Testis (tissue), 3 donors: Measurements from ENCODE around the gene POU6F2. TPM values are rescaled to one million over a fixed set of nuclear protein-coding genes. Genes with fewer than 3 reads are reported as not detected.

Experiments
- DNase-seq: peaks from one replicate; pipeline ENCODE4 v3.0.0-alpha.2; 2019
- H3K27ac ChIP-seq, 2 donors: fragments of 200-600 bp; sonication (generic); one replicate each; pipeline ENCODE4 v1.5.1; 2019
- H3K27me3 ChIP-seq: fragments of 200-600 bp; sonication (generic); one replicate; pipeline ENCODE4 v1.5.1; 2019
- H3K36me3 ChIP-seq: fragments of 200-600 bp; sonication (generic); one replicate; pipeline ENCODE4 v1.5.1; 2017; ENCODE audit warnings: low read depth; ENCODE audit errors: missing control alignments
- H3K4me1 ChIP-seq: fragments of 200-600 bp; sonication (generic); one replicate; pipeline ENCODE4 v1.5.1; 2019
- H3K4me3 ChIP-seq, 2 donors: fragments of 200-600 bp; sonication (generic); one replicate each; pipeline ENCODE4 v1.5.1; 2017 to 2019
- H3K9me3 ChIP-seq: fragments of 200-600 bp; sonication (generic); one replicate; pipeline ENCODE4 v1.5.1; 2017
- POLR2A ChIP-seq: fragments of 450-650 bp; IDR thresholded peaks from one replicate; pipeline ENCODE4 v1.6.1; 2017; ENCODE audit warnings: antibody characterized with exemption, mild to moderate bottlenecking, moderate library complexity
- WGBS, 2 donors: methylation state at CpG; one replicate each; pipeline ENCODE4 v1.1.5; 2018; 5-methylcytosine and 5-hydroxymethylcytosine counted together
- intact Hi-C: fragments of 100-400 bp; cut with DNase I; formaldehyde crosslinking; loops from one replicate; pipeline ENCODE4 v1.15.1; 2023; ENCODE audit warnings: low total_unique reads
- polyA plus RNA-seq: library from polyadenylated mRNA; stranded (reverse); fragments of 350-450 nt; fragmentation: Illumina TruSeq; extraction: RNeasy Lipid Tissue Mini Kit (QIAGEN cat#74804); gene quantifications from one replicate; pipeline ENCODE4 v1.2.3, GENCODE V29; 2014; ENCODE audit warnings: low read depth, low replicate concordance; ENCODE audit not compliant: insufficient read depth
- small RNA-seq, 2 donors: library from RNA; depleted of rRNA; stranded (forward); fragments of <200 nt; gene quantifications; one replicate each; pipeline ENCODE3, GENCODE V24; 2016
- total RNA-seq, 2 donors: library from RNA; depleted of rRNA; stranded (reverse); fragments of >200 nt; gene quantifications; one replicate each; pipeline ENCODE4 v1.2.3, GENCODE V29; 2016
- TF ChIP-seq, protein P1 (sequence below), 3 experiments: fragments of 450-650 bp in 2 of 3; fragments of 200-600 bp in 1 of 3; sonication (generic) in 1 of 3; IDR thresholded peaks; one replicate each; pipeline ENCODE4 v1.5.1; 2016 to 2019; ENCODE audit warnings: antibody characterized with exemption in 3 of 3, mild to moderate bottlenecking in 2 of 3, moderate library complexity in 1 of 3

Gene POU6F2
- total and polyA plus RNA-seq, 3 donors from 2014 or later: 1.3 to 3.4 (median 1.7) TPM

DNA sequence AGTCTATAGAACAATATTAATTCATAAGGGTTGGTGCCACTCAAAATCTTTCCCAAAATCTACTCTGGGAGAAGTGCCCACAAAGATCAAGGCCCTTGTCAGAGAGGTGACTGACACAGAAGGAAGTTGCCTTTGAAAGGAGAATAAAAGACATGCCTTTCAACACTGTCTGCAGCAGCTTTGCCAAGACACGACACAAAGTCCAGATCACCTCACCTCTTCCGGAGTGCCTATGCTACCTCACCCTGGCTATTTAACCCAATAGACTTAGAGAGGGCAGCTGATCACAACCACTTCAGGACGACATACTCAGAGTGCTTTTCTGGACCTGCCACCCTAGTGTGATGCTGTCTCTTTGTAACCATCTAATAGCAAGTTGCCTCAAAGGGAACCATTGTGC, 539.5 kb downstream of the POU6F2 start:
- intact Hi-C loops: no loop called here
- WGBS, 2 donors: 75 to 79% methylated on average over 3 of the region's 3 CpGs

More for the DNA sequence above, 539.5 kb downstream of the POU6F2 start:
- DNase-seq: no peak
- Histone ChIP-seq H3K4me1 (no peaks in the 10 kb centered on the region), H3K27me3 (no peaks in the 10 kb centered on the region), H3K36me3 (no peaks in the 10 kb centered on the region), H3K27ac (no peak overlapping the region), H3K9me3 (no peaks in the 10 kb centered on the region), H3K4me3 (no peak overlapping the region)
- TF ChIP-seq, protein P1, sequence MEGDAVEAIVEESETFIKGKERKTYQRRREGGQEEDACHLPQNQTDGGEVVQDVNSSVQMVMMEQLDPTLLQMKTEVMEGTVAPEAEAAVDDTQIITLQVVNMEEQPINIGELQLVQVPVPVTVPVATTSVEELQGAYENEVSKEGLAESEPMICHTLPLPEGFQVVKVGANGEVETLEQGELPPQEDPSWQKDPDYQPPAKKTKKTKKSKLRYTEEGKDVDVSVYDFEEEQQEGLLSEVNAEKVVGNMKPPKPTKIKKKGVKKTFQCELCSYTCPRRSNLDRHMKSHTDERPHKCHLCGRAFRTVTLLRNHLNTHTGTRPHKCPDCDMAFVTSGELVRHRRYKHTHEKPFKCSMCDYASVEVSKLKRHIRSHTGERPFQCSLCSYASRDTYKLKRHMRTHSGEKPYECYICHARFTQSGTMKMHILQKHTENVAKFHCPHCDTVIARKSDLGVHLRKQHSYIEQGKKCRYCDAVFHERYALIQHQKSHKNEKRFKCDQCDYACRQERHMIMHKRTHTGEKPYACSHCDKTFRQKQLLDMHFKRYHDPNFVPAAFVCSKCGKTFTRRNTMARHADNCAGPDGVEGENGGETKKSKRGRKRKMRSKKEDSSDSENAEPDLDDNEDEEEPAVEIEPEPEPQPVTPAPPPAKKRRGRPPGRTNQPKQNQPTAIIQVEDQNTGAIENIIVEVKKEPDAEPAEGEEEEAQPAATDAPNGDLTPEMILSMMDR (IDR thresholded peaks at IDR 0.05): no peak
- no peak for TF ChIP-seq POLR2A

Small RNA genes within 50 kb of the gene (small RNA-seq; reads per million reads assigned to genes)
- gene SNORA20B: 0.73 to 1.1 reads per million in 2 donors

Other genes with a start within 250 kb of the POU6F2 start
- gene VPS41, start 68.7 kb upstream of the POU6F2 start, total RNA-seq: 10 to 100 TPM; 52.7 to 59.1 TPM
- 28.8 TPM for gene VPS41, start 68.7 kb upstream of the POU6F2 start, polyA plus RNA-seq